Stimulated activated CD4-positive, alpha-beta T cell treated with anti-CD3 and anti-CD28 coated beads, Interleukin-2, amount 100 ng/mL, for 4 hours (primary cell): ENCODE data around the gene PLIN4.

Experiments used
- DNase-seq: peaks from one replicate; pipeline ENCODE4 v3.0.0-alpha.2; 2020; ENCODE audit warnings: low read depth

Gene PLIN4

DNA sequence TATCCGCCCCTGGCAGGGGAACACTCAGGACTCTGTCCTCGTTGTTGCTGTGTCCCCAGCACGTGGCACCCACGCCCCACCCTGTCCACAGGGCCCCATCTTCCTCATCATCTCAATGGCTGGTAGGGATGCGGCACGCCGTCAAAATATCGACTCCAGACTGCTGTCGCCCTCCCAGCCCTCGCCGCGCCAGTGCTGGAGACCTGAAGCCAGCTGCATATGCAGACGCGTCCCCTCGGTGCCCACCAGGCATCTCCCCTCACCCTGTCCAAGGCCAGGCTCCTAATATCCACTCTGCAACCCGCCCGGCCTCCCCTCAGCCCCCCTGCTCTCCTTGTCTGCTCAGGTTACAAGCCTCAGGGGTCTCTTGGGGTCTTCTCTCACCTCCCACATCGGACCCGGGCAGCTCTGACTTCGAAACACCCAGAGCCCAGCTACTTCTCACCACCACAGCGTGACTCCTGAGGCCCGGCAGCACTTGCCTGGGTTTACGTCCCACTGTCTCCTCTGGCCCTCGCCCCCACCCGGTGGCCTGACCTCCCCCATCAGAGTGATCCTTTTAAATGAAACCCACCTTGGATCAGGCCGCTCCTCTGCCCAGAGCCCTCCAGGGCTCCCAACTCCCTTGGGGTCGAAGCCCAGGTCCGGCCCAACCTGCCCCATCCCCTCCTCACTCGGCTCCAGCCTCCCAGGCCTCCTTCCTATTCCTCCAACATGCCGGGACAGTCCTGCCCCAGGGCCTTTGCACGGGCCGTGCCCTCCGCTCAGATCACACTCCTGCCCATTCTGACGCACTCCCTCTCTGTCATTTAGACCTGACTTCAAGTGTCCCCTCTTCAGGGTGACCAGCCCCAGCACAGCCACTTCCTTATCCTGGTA, 12.5 kb downstream of the PLIN4 start:
- DNase-seq: no peak

DNA sequence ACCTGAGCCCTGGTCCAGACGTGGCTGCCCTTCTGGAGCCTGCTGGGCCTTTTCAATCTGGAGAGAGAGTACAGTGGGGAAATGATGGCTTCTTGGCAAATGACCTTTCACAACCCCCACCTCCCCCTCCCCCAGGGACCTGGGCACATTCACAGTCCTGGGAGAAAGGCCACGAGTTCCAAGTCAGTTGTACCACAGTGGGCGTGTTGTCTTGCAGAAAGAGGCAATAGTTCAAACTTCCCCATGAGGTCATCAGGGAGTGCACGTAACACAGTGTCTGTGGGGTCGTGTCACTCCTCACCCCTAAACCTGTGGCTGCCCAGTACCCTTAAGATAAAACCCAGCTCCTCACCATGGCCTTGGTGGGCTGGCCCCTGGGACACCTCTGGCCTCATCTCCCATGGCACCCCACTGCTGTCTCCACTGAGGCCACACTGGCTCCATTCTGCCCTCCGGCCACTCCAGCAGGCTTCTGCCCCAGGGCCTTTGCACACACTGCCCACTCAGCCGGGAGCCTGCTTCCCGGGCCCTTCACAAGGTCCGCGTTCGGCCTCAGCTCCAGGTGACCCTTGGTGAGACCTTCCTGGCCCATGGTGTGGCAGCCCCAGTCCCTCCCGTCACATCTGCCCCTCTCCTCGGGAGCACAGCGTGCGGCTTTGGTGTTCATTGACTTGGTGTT, 13.3 kb downstream of the PLIN4 start:
- no peak for DNase-seq

DNA sequence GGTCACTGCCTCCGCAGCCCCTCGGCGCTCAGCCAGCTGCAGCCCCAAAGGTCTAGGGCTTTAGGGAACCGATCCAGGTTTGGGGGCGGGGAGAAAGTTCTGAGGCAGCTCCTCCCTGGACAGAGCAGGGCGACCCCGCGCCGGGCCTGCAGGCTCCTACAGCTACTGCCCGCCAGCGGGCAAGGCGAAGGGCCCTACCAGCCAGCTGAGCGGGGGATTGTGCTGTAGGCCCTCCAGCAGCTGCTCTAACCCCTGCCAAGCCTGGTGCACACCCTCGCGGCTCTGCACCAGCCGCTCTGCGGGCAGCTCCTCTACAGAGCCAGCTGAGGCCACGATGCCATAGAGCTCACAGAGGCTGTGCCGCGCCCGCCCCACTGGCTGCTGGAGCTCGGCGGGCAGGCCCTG, 14.0 kb downstream of the PLIN4 start:
- no peak for DNase-seq

DNA sequence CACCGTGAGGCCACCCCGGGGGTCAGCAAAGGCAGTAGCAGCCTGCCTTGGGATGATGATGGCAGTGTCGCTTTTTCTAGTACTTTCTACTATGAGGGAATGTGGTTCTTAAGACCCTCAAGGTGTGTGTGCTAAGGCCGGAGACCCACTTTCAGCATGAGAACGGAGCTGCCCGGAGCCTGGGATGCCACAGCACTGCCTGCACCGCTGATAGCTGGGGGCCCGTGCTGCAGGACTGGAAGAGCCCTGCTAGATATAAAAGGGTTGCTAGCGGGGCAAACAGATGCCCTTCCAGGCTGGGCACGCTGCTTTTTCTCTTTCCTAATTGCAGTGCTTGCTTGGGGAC, 14.5 kb downstream of the PLIN4 start:
- no peak for DNase-seq

- no peak for DNase-seq
Measured at GRCh38 chr19:4503132-4503824, 15.0 kb downstream of the PLIN4 start.

DNA sequence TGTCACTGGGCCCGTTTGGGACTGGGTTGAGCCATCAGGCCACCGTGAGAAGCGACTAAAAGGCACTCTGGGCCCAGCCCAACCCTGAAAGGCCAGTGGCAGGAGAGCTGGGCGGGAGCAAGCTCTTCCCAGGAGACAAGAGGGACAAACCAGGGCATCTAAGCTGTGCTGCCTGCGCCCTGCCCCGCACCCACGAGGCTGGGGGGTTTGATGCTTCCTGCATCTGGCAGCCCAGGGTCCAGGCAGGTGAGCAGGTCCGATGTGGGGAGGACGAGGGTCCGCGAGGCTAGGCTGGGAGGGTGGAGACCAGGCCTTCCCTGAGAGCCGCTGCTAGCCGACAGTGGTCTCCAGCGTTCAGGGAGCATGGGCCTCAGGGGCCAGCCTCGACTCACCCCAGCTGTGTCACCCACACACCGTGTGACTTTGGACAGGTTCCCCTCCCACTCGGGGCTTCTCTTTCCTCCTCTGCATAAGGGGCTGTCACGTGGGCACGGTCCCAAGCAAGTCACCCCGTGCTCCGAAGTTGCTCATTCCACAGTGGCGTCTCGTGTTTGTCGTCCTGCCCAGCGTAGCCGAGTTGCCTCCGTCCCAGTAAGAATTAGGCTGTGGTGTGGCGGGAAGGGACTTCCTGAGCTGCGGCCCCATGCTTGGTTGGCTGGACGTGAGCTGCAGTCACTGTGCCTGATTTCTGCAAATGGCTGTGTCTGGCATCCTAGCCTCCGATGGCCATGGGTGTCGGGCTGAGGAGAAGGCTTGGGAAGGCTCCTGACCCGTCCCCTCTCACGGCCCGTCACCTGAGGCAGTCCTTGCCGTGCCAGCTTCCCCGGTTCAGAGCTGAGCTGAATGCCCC, 15.8 kb downstream of the PLIN4 start:
- DNase-seq: no peak

DNA sequence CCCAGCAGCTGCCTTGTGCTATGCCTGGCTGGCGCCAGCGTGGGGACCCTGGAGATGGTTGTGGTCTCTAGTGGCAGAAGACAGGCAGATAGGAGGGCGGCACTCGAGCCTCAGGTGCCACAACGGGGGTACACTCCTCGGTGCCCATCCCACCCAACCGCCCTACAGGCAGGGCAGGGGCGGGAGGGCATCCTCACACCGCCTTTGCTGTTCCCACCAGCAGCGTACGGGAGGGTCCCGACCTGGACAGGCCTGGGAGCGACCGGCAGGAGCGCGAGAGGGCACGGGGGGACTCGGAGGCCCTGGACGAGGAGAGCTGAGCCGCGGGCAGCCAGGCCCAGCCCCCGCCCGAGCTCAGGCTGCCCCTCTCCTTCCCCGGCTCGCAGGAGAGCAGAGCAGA, 16.6 kb downstream of the PLIN4 start:
- DNase-seq: no peak

DNA sequence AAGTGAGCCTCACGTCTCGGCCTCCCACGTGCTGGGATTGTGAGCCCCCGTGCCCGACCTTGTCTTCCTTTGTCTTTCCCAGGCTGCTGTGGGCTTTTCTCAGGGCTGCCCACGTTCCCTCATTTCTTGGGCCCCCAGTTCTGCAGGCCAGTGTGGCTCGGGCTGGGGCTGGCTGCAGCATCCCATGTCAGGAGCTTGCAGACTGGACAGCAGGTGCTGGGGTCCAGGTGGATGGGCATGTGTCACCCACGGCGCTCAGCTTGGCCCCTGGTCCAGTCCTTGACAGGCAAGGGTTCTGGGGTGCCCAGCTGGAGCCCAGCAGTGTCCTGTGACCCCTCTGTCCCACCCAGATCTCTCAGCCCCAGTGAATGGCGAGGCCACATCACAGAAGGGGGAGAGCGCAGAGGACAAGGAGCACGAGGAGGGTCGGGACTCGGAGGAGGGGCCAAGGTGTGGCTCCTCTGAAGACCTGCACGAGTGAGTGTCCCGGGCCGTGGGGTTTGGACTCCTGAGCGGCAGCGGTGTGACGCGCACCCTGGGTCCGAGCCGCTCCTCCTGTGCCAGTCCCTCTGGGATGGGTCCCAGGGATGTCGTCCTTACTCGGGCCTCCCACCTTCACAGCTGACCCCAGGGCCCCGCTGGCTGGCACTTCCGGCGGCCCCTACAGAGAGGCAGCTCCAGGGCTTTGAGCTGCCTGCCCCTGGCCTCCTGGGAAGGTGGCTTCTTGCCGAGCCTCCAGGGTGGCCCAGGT, 17.3 kb downstream of the PLIN4 start:
- no peak for DNase-seq

- no peak for DNase-seq
Measured at GRCh38 chr19:4499855-4500254, 18.4 kb downstream of the PLIN4 start.

- DNase-seq: no peak
Measured at GRCh38 chr19:4499318-4499717, 19.0 kb downstream of the PLIN4 start.

- no peak for DNase-seq
Measured at GRCh38 chr19:4498694-4499093, 19.6 kb downstream of the PLIN4 start.

GRCh38 chr19:4497770-4498389, 20.4 kb downstream of the PLIN4 start:
- no peak for DNase-seq

- DNase-seq: no peak
Measured at GRCh38 chr19:4496304-4496703, 22.0 kb downstream of the PLIN4 start.

GRCh38 chr19:4495471-4495870, 22.8 kb downstream of the PLIN4 start:
- no peak for DNase-seq

GRCh38 chr19:4494691-4495064, 23.6 kb downstream of the PLIN4 start:
- DNase-seq: no peak

- no peak for DNase-seq
Measured at GRCh38 chr19:4493929-4494690, 24.2 kb downstream of the PLIN4 start.

- DNase-seq: no peak
Measured at GRCh38 chr19:4493104-4493928, 25.0 kb downstream of the PLIN4 start.

- DNase-seq: no peak
Measured at GRCh38 chr19:4492337-4493103, 25.8 kb downstream of the PLIN4 start.

- DNase-seq: no peak
Measured at GRCh38 chr19:4491446-4491845, 26.8 kb downstream of the PLIN4 start.
